Prostate gland (tissue), 2 donors: ENCODE results near the gene CTSF. TPM values are rescaled to one million over a fixed set of nuclear protein-coding genes. Genes with fewer than 3 reads are reported as not detected.

ENCODE experiments used
- DNase-seq: peaks from one replicate; pipeline ENCODE4 v3.0.0-alpha.2; 2019; ENCODE audit warnings: low spot score
- H3K27ac ChIP-seq, 2 donors: fragments of 200-600 bp; sonication (generic); 2 replicates each; pipeline ENCODE4 v1.5.1; 2017 to 2019
- H3K27me3 ChIP-seq: fragments of 200-600 bp; sonication (generic); replicated peaks from 2 replicates; pipeline ENCODE4 v1.5.1; 2019; ENCODE audit not compliant: insufficient read depth
- H3K36me3 ChIP-seq, 2 donors: fragments of 200-600 bp; sonication (generic); 1 replicate in 1 of 2; 2 replicates in 1 of 2; pipeline versions ENCODE4 v1.5.1 to v1.8.1; 2017 to 2019
- H3K4me1 ChIP-seq: fragments of 200-600 bp; sonication (generic); replicated peaks from 2 replicates; pipeline ENCODE4 v1.5.1; 2019
- H3K4me3 ChIP-seq, 2 donors: fragments of 200-600 bp; sonication (generic); 2 replicates each; pipeline ENCODE4 v1.5.1; 2017 to 2019
- H3K9me3 ChIP-seq: fragments of 200-600 bp; sonication (generic); 2 replicates; pipeline ENCODE4 v1.5.1; 2017
- CTCF ChIP-seq, 4 experiments: fragments of 200-600 bp in 2 of 4; fragments of 450-650 bp in 2 of 4; sonication (generic) in 2 of 4; IDR thresholded peaks; 1 replicate in 3 of 4; 2 replicates in 1 of 4; pipeline ENCODE4 v1.5.1; 2016 to 2019; ENCODE audit warnings: antibody characterized with exemption in 4 of 4, mild to moderate bottlenecking in 2 of 4, moderate library complexity in 2 of 4
- POLR2A ChIP-seq: fragments of 450-650 bp; IDR thresholded peaks from one replicate; pipeline ENCODE4 v1.6.1; 2016; ENCODE audit warnings: antibody characterized with exemption, mild to moderate bottlenecking
- POLR2AphosphoS5 ChIP-seq: sonication (generic); formaldehyde crosslinking; IDR thresholded peaks from one replicate; pipeline ENCODE4 v1.6.1; 2017; ENCODE audit warnings: antibody characterized with exemption
- WGBS: methylation state at CpG from one replicate; pipeline ENCODE4 v1.1.5; 2018; 5-methylcytosine and 5-hydroxymethylcytosine counted together
- intact Hi-C: fragments of 100-400 bp; cut with DNase I; formaldehyde crosslinking; loops from one replicate; pipeline ENCODE4 v1.14.2; 2022
- total RNA-seq, 2 donors: library from RNA; depleted of rRNA; stranded (reverse); fragments of >200 nt; gene quantifications; one replicate each; pipeline ENCODE4 v1.1.0, GENCODE V29; 2016

CTSF gene
- total RNA-seq, 2 donors from 2014 or later, result 119 to 130 TPM

- intact Hi-C loops, result no loop called here
- Histone ChIP-seq H3K36me3 (no peaks in the 10 kb centered on the region), H3K9me3 (no peaks in the 10 kb centered on the region), H3K4me3 (no peak overlapping the region), H3K4me1 (peaks cover 4% of the 10 kb centered on the region), H3K27ac (no peak overlapping the region), H3K27me3 (no peaks in the 10 kb centered on the region)
- DNase-seq, result no peak
- TF ChIP-seq POLR2AphosphoS5, result no peak
- TF ChIP-seq CTCF (IDR thresholded peaks at IDR 0.05), result no peak
- no peak for TF ChIP-seq POLR2A
- WGBS, result 76% methylated on average over 13 of the region's 16 CpGs
These were observed 29.1 kb downstream of the CTSF start for GRCh38 chr11:66539170-66539869.

- Histone ChIP-seq H3K4me1 (no peaks in the 10 kb centered on the region), H3K4me3 (no peak overlapping the region), H3K27ac (no peak overlapping the region), H3K36me3 (no peaks in the 10 kb centered on the region), H3K9me3 (no peaks in the 10 kb centered on the region), H3K27me3 (no peaks in the 10 kb centered on the region)
- WGBS, result 75% methylated on average over 6 of the region's 6 CpGs
- intact Hi-C loops, result no loop called here
- TF ChIP-seq POLR2AphosphoS5, result no peak
- TF ChIP-seq CTCF (IDR thresholded peaks at IDR 0.05), result no peak
- TF ChIP-seq POLR2A, result no peak
- no peak for DNase-seq
These were observed 35.6 kb downstream of the CTSF start for GRCh38 chr11:66532784-66533183.

DNA sequence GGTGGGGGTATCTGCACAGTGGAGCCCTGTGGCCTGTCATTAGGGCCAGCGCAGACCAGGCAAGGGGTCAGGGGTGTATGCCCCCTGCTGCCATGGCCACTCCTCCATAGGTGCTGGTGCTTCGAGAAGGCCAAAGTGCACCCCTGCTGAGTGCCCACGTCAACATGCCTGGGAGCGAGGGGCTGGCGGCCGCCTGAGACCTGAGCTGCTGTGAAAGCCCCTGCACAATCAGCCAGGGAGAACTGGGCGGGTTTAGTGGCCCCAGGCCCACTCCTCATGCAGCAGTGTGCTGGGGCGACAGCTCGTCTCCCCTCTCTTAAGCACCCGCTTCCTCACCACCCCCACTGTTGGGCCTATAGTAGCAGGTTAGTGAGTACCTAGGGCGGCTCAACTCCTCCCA lies 36.6 kb downstream of the CTSF start:
- Histone ChIP-seq H3K9me3 (no peaks in the 10 kb centered on the region), H3K36me3 (no peaks in the 10 kb centered on the region), H3K4me3 (no peak overlapping the region), H3K4me1 (no peaks in the 10 kb centered on the region), H3K27ac (no peak overlapping the region), H3K27me3 (no peaks in the 10 kb centered on the region)
- WGBS, result 87% methylated on average over 11 of the region's 11 CpGs
- no peak for TF ChIP-seq POLR2A
- no peak for TF ChIP-seq CTCF (IDR thresholded peaks at IDR 0.05)
- TF ChIP-seq POLR2AphosphoS5, result no peak
- intact Hi-C loops, result no loop called here
- no peak for DNase-seq

- intact Hi-C loops, result no loop called here
- Histone ChIP-seq H3K9me3 (no peaks in the 10 kb centered on the region), H3K4me1 (no peaks in the 10 kb centered on the region), H3K4me3 (no peak overlapping the region), H3K27me3 (no peaks in the 10 kb centered on the region), H3K36me3 (no peaks in the 10 kb centered on the region), H3K27ac (no peak overlapping the region)
- TF ChIP-seq POLR2A, result no peak
- TF ChIP-seq CTCF (IDR thresholded peaks at IDR 0.05), result no peak
- TF ChIP-seq POLR2AphosphoS5, result no peak
- DNase-seq, result no peak
- WGBS, result 89% methylated on average over 10 of the region's 10 CpGs
These were observed 37.3 kb downstream of the CTSF start for GRCh38 chr11:66530927-66531709.

DNA sequence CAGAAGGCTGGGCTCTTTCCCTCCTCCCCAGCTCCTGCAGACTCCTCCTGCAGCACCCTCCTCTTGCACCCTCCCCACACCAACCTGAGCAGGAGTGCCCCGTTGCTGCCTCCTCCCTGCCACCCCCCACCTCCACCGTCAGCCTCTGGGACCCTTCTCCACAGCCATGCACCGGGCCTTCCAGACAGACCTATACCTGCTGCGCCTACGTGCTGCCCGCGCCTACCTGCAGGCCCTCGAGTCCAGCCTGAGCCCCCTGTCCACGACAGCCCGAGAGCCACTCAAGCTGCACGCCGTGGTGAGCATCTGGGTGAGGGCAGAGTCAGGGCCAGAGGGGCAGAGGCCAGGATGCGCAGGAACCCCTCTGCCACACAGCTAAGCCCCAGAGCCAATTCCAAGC lies 38.8 kb downstream of the CTSF start:
- no peak for DNase-seq
- Histone ChIP-seq H3K9me3 (no peaks in the 10 kb centered on the region), H3K27me3 (no peaks in the 10 kb centered on the region), H3K27ac (no peak overlapping the region), H3K4me1 (no peaks in the 10 kb centered on the region), H3K36me3 (no peaks in the 10 kb centered on the region), H3K4me3 (no peak overlapping the region)
- TF ChIP-seq POLR2AphosphoS5 (no peak), POLR2A (no peak), CTCF (IDR thresholded peaks at IDR 0.05) (no peak)
- intact Hi-C loops, result no loop called here
- 85% methylated on average over 13 of the region's 13 CpGs for WGBS
